ENCODE data around the gene F13B. TPM values are rescaled to one million over a fixed set of nuclear protein-coding genes. Genes with fewer than 3 reads are reported as not detected.

F13B gene
- total RNA-seq, 1 experiment from 2014 or later = not detected

DNA sequence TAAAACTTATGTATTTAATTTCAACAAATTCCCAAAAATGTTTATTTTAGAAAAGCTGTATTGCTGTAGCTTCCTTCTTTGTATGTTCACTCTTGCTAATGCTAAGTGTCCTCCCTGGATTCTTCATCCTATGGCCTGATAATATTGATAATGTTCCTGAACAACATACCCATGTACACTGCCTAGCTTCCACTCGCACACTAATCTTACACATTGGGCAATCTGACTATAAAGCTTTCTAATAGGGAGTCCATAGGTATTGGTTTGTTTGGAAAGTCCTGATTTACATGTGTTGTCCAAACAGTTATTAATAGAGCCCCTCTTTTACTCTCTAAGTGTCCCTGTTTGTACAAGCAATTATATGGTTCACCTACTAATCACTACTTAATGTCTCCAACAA is 783 bp downstream of the F13B start:
- DNase-seq = no peak
- Mint-ChIP-seq H3K27me3 (ENCODE audit: unreplicated experiment) (no peaks in the 10 kb centered on the region), H3K36me3 (ENCODE audit: insufficient read depth, unreplicated experiment) (no peaks in the 10 kb centered on the region), H3K9me3 (ENCODE audit: low read depth, unreplicated experiment) (peaks cover 4% of the 10 kb centered on the region), H3K4me1 (ENCODE audit: low read depth, unreplicated experiment) (no peaks in the 10 kb centered on the region), H3K4me3 (ENCODE audit: low read depth, unreplicated experiment) (no peak overlapping the region), H3K27ac (ENCODE audit: unreplicated experiment) (no peak overlapping the region)
- CTCF ChIA-PET = no interaction called here
- intact Hi-C loops (cut with micrococcal nuclease; ENCODE audit: unreplicated experiment) = loop anchor here (2.0 kb wide), 1 partner anchor 323 kb away; no protein-coding TSS in a partner anchor
- no TSS peak for BruUV-seq (replicated peaks)
- TF ChIP-seq, protein P1, sequence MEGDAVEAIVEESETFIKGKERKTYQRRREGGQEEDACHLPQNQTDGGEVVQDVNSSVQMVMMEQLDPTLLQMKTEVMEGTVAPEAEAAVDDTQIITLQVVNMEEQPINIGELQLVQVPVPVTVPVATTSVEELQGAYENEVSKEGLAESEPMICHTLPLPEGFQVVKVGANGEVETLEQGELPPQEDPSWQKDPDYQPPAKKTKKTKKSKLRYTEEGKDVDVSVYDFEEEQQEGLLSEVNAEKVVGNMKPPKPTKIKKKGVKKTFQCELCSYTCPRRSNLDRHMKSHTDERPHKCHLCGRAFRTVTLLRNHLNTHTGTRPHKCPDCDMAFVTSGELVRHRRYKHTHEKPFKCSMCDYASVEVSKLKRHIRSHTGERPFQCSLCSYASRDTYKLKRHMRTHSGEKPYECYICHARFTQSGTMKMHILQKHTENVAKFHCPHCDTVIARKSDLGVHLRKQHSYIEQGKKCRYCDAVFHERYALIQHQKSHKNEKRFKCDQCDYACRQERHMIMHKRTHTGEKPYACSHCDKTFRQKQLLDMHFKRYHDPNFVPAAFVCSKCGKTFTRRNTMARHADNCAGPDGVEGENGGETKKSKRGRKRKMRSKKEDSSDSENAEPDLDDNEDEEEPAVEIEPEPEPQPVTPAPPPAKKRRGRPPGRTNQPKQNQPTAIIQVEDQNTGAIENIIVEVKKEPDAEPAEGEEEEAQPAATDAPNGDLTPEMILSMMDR (IDR thresholded peaks at IDR 0.05; ENCODE audit: unreplicated experiment) = no peak

DNA sequence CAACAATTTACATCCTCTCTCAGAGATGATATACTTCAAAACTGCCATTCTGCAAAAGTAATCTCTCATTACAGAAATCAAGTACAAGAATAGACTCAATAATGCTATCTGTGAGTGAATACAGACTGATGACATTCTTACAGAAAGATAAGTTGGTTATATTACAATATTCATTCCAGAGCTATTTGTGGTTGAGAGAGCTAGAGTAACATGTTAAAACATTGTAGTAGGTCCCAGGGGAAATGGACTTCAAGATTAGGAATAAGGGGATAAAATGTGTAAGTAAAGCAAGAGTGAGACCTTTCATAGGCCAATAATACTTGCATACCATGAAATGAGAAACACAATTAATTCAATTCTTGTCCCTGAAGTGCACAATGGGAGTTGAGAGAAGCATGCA is 1.5 kb downstream of the F13B start:
- H3K4me1 Mint-ChIP-seq (ENCODE audit: low read depth, unreplicated experiment) = no peaks in the 10 kb centered on the region
- no peaks in the 10 kb centered on the region for H3K27me3 Mint-ChIP-seq (ENCODE audit: unreplicated experiment)
- peaks cover 4% of the 10 kb centered on the region for H3K9me3 Mint-ChIP-seq (ENCODE audit: low read depth, unreplicated experiment)
- no peak overlapping the region for H3K27ac Mint-ChIP-seq (ENCODE audit: unreplicated experiment)
- BruUV-seq (replicated peaks) = no TSS peak
- intact Hi-C loops (cut with micrococcal nuclease; ENCODE audit: unreplicated experiment) = no loop called here
- TF ChIP-seq, protein P1 (IDR thresholded peaks at IDR 0.05; ENCODE audit: unreplicated experiment) = no peak
- no peak for DNase-seq
- H3K36me3 Mint-ChIP-seq (ENCODE audit: insufficient read depth, unreplicated experiment) = no peaks in the 10 kb centered on the region
- H3K4me3 Mint-ChIP-seq (ENCODE audit: low read depth, unreplicated experiment) = no peak overlapping the region
- CTCF ChIA-PET = no interaction called here

DNA sequence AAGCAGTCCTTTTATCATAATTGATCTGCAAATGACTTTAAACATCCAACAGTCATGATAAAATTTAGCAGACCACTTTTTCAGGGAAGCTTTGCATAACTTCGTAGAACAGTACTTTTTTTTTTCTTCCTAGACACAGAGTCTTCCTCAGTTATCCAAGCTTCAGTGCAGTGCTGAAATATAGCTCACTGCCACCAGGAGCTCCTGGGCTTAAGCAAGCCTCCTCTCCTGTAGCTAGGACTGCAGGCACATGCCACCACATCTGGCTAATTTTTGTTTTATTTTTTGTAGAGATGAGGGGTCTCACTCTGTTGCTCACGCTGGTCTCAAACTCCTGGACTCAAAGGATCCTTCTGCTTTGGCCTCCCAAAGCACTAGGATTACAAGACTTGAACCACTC is 3.8 kb downstream of the F13B start:
- no TSS peak for BruUV-seq (replicated peaks)
- H3K27ac Mint-ChIP-seq (ENCODE audit: unreplicated experiment) = no peak overlapping the region

DNA sequence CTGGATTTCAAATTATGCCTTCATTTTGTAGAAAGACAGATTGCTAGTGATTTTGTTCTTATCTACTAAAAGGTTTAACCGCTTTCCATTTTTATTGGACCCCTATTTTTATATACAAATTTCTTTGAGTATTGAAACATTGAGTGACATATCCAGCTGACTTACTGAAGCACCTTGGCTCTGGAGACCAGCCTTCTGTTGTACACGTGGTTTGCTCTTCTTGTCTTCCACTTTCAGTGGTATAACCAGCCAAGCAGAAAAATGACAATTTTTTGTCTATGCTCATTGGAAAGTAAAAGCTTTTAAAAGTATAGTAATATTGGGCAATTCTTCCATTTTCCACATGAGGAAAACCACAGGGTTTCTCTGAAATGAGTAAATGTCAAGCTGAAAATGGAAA is 4.4 kb downstream of the F13B start:
- no peak for DNase-seq
- no peaks in the 10 kb centered on the region for H3K36me3 Mint-ChIP-seq (ENCODE audit: insufficient read depth, unreplicated experiment)
- H3K4me1 Mint-ChIP-seq (ENCODE audit: low read depth, unreplicated experiment) = no peaks in the 10 kb centered on the region
- TF ChIP-seq, protein P1 (IDR thresholded peaks at IDR 0.05; ENCODE audit: unreplicated experiment) = no peak
- intact Hi-C loops (cut with micrococcal nuclease; ENCODE audit: unreplicated experiment) = no loop called here
- H3K27ac Mint-ChIP-seq (ENCODE audit: unreplicated experiment) = no peak overlapping the region
- H3K27me3 Mint-ChIP-seq (ENCODE audit: unreplicated experiment) = no peaks in the 10 kb centered on the region
- no peaks in the 10 kb centered on the region for H3K9me3 Mint-ChIP-seq (ENCODE audit: low read depth, unreplicated experiment)
- H3K4me3 Mint-ChIP-seq (ENCODE audit: low read depth, unreplicated experiment) = no peak overlapping the region
- CTCF ChIA-PET = no interaction called here
- BruUV-seq (replicated peaks) = no TSS peak

More for the DNA sequence above, 3.8 kb downstream of the F13B start:
- no peak overlapping the region for H3K4me3 Mint-ChIP-seq (ENCODE audit: low read depth, unreplicated experiment)
- CTCF ChIA-PET = no interaction called here
- no peaks in the 10 kb centered on the region for H3K4me1 Mint-ChIP-seq (ENCODE audit: low read depth, unreplicated experiment)
- no peaks in the 10 kb centered on the region for H3K36me3 Mint-ChIP-seq (ENCODE audit: insufficient read depth, unreplicated experiment)
- intact Hi-C loops (cut with micrococcal nuclease; ENCODE audit: unreplicated experiment) = no loop called here
- no peak for DNase-seq
- no peaks in the 10 kb centered on the region for H3K27me3 Mint-ChIP-seq (ENCODE audit: unreplicated experiment)
- no peaks in the 10 kb centered on the region for H3K9me3 Mint-ChIP-seq (ENCODE audit: low read depth, unreplicated experiment)
- TF ChIP-seq, protein P1 (IDR thresholded peaks at IDR 0.05; ENCODE audit: unreplicated experiment) = no peak
